Smooth muscle cell of bladder (primary cell): Measurements from ENCODE around the gene CFAP91. TPM values are rescaled to one million over a fixed set of nuclear protein-coding genes. Genes with fewer than 3 reads are reported as not detected.

Source experiments
- total RNA-seq: library from RNA; depleted of rRNA; stranded (reverse); fragments of >200 nt; gene quantifications from 2 replicates; pipeline ENCODE4 v1.2.3, GENCODE V29; 2014

Gene CFAP91
- total RNA-seq: 0.14 and 0.18 TPM in 2 replicates

GRCh38 chr3:119702530-119703527 lies at the start of gene CFAP91:
CFAP91 (plus strand) TSS chr3:119703022; CDS start chr3:119703099, 77 bp downstream.

DNA sequence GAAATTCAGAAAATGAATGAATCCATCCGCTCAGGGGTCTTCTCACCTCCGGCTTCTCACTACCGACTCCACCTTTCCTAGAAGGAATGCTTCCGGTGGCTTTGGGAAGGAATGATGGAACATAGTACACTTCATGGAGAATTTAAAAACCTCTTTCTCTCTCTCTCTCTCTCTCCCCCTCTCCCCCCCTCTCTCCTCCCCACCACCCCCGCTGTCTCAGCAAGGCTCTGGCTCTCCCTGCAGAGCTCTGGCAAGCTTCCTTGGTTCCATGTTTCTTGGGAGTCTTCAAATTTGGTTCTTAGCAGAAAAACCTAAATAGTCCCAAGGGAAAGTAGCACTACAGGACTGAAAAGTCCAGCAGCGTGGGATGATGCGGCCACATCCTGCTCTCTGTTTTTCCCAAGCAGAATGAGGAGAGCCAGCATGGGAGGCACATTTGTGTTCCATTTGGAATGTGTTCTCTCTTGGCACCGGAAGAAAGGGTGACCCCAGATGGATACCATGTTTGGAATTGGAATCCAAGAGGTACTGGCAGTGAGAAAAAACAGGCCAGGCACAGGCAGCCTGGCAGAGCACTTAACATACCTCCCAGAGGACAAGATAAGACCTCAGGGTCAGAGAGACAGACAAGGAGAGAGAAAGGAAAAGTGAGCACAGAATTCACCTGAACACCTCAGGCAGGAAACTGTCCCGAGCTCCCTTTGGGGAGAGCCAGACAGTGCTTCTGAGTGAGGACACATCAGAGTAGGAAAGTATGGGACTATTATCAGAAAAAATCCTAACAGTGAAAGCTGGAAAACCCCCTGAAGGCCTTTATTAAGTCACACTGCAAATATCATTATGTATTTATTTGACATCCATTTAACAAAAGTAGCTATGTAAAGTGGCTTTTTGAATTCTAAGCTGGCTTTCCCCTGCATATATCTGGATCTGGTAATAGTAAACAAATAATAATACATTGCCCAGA lies 42.1 kb upstream of the CFAP91 start, which contains the start of gene POPDC2:
Gene POPDC2, minus strand, starts transcription at position 116 of the 967 bp plus-strand sequence. CDS start 166 bp downstream, outside the sequence.

DNA sequence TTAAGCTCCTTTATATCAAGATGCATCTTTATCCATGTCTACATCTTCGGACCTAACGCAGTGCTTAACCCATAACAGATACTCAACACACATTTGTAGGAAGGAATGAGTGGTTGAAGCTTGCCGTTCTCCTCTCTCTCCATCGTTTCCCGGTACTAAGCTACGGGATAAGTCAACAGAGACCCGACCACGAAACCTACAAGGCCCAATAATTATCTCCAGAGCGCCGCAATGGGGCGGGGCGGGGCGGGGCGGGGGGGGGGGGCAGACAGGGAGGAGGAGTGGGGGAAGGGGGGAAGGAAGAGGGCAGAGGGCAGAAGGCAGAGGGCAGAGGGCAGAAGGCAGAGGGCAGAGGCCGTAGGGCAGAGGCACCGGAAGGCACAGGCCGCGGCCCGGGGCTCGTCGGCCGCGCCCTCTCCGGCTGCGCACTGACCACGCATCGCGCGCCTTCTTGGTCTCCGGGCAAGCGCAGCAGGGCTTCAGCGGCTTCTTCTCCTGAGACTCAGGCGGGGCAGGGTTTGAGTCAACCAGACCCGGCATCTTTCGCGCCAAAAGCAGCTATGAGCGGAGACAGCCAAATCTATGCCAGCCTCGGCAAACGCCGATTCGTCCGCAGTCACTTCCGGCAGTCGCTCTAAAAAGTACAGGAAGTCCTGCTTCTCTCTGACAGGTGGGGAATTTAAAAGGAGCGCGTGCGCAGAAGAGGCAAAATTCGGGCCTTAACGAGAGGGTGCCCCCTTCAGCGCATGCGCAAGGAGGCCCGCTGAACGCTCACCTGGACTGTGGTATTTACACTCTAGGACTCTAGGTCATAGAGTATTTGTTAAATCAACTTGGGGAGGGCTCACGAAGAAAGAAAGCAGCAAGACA lies 25.8 kb upstream of the CFAP91 start, which contains the start of gene COX17:
Gene COX17, minus strand, starts transcription at position 636 of the 870 bp plus-strand sequence. Its CDS starts 96 bp downstream, at position 540.

Other genes starting within 250 kb of the CFAP91 start
- gene TMEM39A, start 239.4 kb upstream of the CFAP91 start, total RNA-seq: 65.8 and 67.6 TPM in 2 replicates
- gene POGLUT1, start 234.1 kb upstream of the CFAP91 start, total RNA-seq: 13.5 and 25.9 TPM in 2 replicates
- gene TIMMDC1, start 204.5 kb upstream of the CFAP91 start, total RNA-seq: 46.1 and 60.6 TPM in 2 replicates
- gene CD80, start 143.4 kb upstream of the CFAP91 start, total RNA-seq: 0.14 TPM in 1 of 2 replicates, not detected in the other
- gene ADPRH, start 123.5 kb upstream of the CFAP91 start, total RNA-seq: 1.7 TPM in 2 replicates
- gene PLA1A, start 105.1 kb upstream of the CFAP91 start, total RNA-seq: 0.83 TPM in 1 of 2 replicates, not detected in the other
- gene POPDC2, start 42.4 kb upstream of the CFAP91 start, total RNA-seq: under 0.01 and 0.37 TPM in 2 replicates
- gene COX17, start 25.6 kb upstream of the CFAP91 start, total RNA-seq: 14.2 and 21.4 TPM in 2 replicates
- not detected in 2 replicates for gene NR1I2, start 79.1 kb downstream of the CFAP91 start, total RNA-seq